Measurements from ENCODE around the gene ARF1.

The ARF1 gene

DNA sequence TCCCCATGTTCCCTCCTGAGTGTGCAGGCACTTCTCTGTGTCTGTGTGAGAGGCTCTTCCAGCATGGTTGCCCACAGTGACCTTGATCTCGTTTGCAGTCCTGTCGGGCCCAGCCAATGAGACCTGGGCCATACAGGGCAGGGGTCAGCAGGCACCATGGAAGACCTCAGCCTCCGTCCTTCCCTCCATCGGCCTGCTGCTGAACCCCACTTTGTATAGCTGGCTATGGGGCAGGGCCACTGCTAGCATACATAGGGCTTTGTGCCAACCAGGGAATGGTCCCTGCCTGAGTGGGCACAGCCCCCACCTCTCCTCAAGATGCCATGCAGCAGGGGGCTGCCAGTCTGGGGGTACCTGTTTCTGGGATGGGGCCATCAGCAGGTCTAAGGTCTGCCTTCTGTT lies 16.8 kb downstream of the ARF1 start:
- TF ChIP-seq, protein P1, sequence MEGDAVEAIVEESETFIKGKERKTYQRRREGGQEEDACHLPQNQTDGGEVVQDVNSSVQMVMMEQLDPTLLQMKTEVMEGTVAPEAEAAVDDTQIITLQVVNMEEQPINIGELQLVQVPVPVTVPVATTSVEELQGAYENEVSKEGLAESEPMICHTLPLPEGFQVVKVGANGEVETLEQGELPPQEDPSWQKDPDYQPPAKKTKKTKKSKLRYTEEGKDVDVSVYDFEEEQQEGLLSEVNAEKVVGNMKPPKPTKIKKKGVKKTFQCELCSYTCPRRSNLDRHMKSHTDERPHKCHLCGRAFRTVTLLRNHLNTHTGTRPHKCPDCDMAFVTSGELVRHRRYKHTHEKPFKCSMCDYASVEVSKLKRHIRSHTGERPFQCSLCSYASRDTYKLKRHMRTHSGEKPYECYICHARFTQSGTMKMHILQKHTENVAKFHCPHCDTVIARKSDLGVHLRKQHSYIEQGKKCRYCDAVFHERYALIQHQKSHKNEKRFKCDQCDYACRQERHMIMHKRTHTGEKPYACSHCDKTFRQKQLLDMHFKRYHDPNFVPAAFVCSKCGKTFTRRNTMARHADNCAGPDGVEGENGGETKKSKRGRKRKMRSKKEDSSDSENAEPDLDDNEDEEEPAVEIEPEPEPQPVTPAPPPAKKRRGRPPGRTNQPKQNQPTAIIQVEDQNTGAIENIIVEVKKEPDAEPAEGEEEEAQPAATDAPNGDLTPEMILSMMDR (IDR thresholded peaks at IDR 0.05): no peak

GRCh38 chr1:228100822-228101613 lies 18.5 kb downstream of the ARF1 start:
- Histone ChIP-seq H3K4me2 (ENCODE audit: low read length) (no peak overlapping the region), H3K79me2 (peaks cover 5% of the 10 kb centered on the region), H3K36me3 (ENCODE audit: control insufficient read depth, insufficient read depth, low read length) (no peaks in the 10 kb centered on the region), H3K4me1 (no peaks in the 10 kb centered on the region), H3K27ac (no peak overlapping the region), H3K4me3 (ENCODE audit: low read depth, low read length) (no peak overlapping the region), H3K9me3 (ENCODE audit: control insufficient read depth, low read length) (no peaks in the 10 kb centered on the region), H2AFZ (no peak overlapping the region), H3K27me3 (ENCODE audit: control insufficient read depth, insufficient read depth, low read length) (no peaks in the 10 kb centered on the region), H3K9ac (no peak overlapping the region)
- TF ChIP-seq, protein P1 (IDR thresholded peaks at IDR 0.05): no peak

More for the DNA sequence above, 16.8 kb downstream of the ARF1 start:
- no peaks in the 10 kb centered on the region for H3K4me1 ChIP-seq
- no peak overlapping the region for H3K4me2 ChIP-seq (ENCODE audit: low read length)
- H3K9me3 ChIP-seq (ENCODE audit: control insufficient read depth, low read length): no peaks in the 10 kb centered on the region
- no peak overlapping the region for H2AFZ ChIP-seq
- no peaks in the 10 kb centered on the region for H3K36me3 ChIP-seq (ENCODE audit: control insufficient read depth, insufficient read depth, low read length)
- no peaks in the 10 kb centered on the region for H3K27me3 ChIP-seq (ENCODE audit: control insufficient read depth, insufficient read depth, low read length)
- no peak overlapping the region for H3K9ac ChIP-seq
- H3K4me3 ChIP-seq (ENCODE audit: low read depth, low read length): no peak overlapping the region
- H3K27ac ChIP-seq: no peak overlapping the region
- peaks cover 22% of the 10 kb centered on the region for H3K79me2 ChIP-seq

DNA sequence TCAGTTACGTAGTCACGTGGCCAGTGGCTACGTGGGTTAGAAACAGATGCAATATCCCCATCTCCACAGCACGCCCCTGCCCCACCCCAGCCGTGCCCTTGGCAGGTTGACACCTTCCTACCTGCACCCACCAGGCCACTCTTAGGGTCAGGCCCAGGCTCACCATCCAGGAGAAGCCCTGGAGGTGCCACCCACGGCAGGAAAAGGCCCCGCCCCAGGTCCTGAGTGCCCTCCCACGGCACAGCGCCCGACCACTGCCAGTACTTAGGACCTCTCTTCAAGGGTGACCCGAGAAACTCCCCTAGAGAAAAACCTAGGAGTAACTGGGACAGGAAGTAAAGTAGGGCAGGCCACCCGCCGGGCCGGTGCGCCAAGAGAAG lies 19.1 kb downstream of the ARF1 start:
- no peaks in the 10 kb centered on the region for H3K9me3 ChIP-seq (ENCODE audit: control insufficient read depth, low read length)
- peak overlapping the region; percentile 54 for H3K4me2 ChIP-seq (ENCODE audit: low read length)
- H3K27ac ChIP-seq: no peak overlapping the region
- no peak overlapping the region for H2AFZ ChIP-seq
- H3K79me2 ChIP-seq: peaks cover 1% of the 10 kb centered on the region
- no peaks in the 10 kb centered on the region for H3K4me1 ChIP-seq
- no peaks in the 10 kb centered on the region for H3K27me3 ChIP-seq (ENCODE audit: control insufficient read depth, insufficient read depth, low read length)
- H3K4me3 ChIP-seq (ENCODE audit: low read depth, low read length): peak overlapping the region; percentile 84
- H3K9ac ChIP-seq: no peak overlapping the region
- H3K36me3 ChIP-seq (ENCODE audit: control insufficient read depth, insufficient read depth, low read length): no peaks in the 10 kb centered on the region
- TF ChIP-seq, protein P1 (IDR thresholded peaks at IDR 0.05): no peak

- peak overlapping the region; percentile 84 for H3K4me3 ChIP-seq (ENCODE audit: low read depth, low read length)
- H3K27ac ChIP-seq: no peak overlapping the region
- H2AFZ ChIP-seq: no peak overlapping the region
- no peaks in the 10 kb centered on the region for H3K36me3 ChIP-seq (ENCODE audit: control insufficient read depth, insufficient read depth, low read length)
- H3K4me2 ChIP-seq (ENCODE audit: low read length): peak overlapping the region; percentile 54
- H3K9ac ChIP-seq: no peak overlapping the region
- no peaks in the 10 kb centered on the region for H3K9me3 ChIP-seq (ENCODE audit: control insufficient read depth, low read length)
- H3K79me2 ChIP-seq: no peaks in the 10 kb centered on the region
- H3K27me3 ChIP-seq (ENCODE audit: control insufficient read depth, insufficient read depth, low read length): no peaks in the 10 kb centered on the region
- TF ChIP-seq, protein P1 (IDR thresholded peaks at IDR 0.05): no peak
- no peaks in the 10 kb centered on the region for H3K4me1 ChIP-seq
Observed at GRCh38 chr1:228101994-228102790, 19.7 kb downstream of the ARF1 start.

All from parathyroid adenoma (tissue), 2 donors.